SK-N-SH (cell line): ENCODE data around the gene PARD3B. TPM values are rescaled to one million over a fixed set of nuclear protein-coding genes. Genes with fewer than 3 reads are reported as not detected.

ENCODE experiments used
- CTCF ChIA-PET: fragments of 300-600, 350-600 bp; formaldehyde crosslinking; extraction: SDS; loops from one replicate; lab custom pipeline; 2021; lab: Yijun Ruan, JAX
- POLR2A ChIA-PET: fragments of 350-600 bp; sonication (Branson Sonifier 250); formaldehyde crosslinking; extraction: SDS; loops from one replicate; lab custom pipeline; 2020; ENCODE audit warnings: antibody characterized with exemption, inconsistent platforms; lab: Yijun Ruan, JAX
- DNase-seq: peaks from one replicate; pipeline ENCODE4 v3.0.0; 2012
- H2AFZ ChIP-seq: fragments of 200-600 bp; sonication (generic); 2 replicates; pipeline ENCODE4 v1.8.1; 2016; ENCODE audit warnings: antibody characterized with exemption, mild to moderate bottlenecking, low read depth
- H3F3A ChIP-seq: fragments of 200-600 bp; sonication (generic); replicated peaks from 2 replicates; pipeline ENCODE3; 2016; ENCODE audit warnings: antibody characterized with exemption, mild to moderate bottlenecking; ENCODE audit not compliant: insufficient read depth
- H3K27ac ChIP-seq, 2 experiments: fragments of 200-500 bp in 1 of 2; fragments of 200-600 bp in 1 of 2; sonication (Bioruptor generic) in 1 of 2; sonication (generic), shearing (Covaris generic) in 1 of 2; 2 replicates each; pipeline versions ENCODE4 v1.5.1 to v1.6.1; 2014 to 2016; ENCODE audit warnings: low read depth in 2 of 2, inconsistent platforms in 1 of 2, low read length in 1 of 2, mild to moderate bottlenecking in 1 of 2, mixed read lengths in 1 of 2
- H3K27me3 ChIP-seq: fragments of 200-600 bp; sonication (generic), shearing (Covaris generic); 2 replicates; pipeline ENCODE4 v1.6.1; 2016; ENCODE audit warnings: mixed run types; ENCODE audit not compliant: insufficient read depth
- H3K36me3 ChIP-seq, 2 experiments: fragments of 200-500 bp in 1 of 2; fragments of 200-600 bp in 1 of 2; sonication (Bioruptor generic) in 1 of 2; sonication (generic) in 1 of 2; replicated peaks in 1 of 2; 2 replicates each; pipeline versions ENCODE3 to v1.5.1; 2014 to 2016; ENCODE audit warnings: low read length in 1 of 2, mild to moderate bottlenecking in 1 of 2; ENCODE audit not compliant: insufficient read depth in 2 of 2, control insufficient read depth in 1 of 2
- H3K4me1 ChIP-seq, 2 experiments: fragments of 200-500 bp in 1 of 2; fragments of 200-600 bp in 1 of 2; sonication (Bioruptor generic) in 1 of 2; sonication (generic), shearing (Covaris generic) in 1 of 2; 2 replicates each; pipeline versions ENCODE4 v1.5.1 to v1.6.1; 2014 to 2016; ENCODE audit warnings: low read depth in 1 of 2, low read length in 1 of 2, mixed run types in 1 of 2; ENCODE audit not compliant: insufficient read depth in 2 of 2, control insufficient read depth in 1 of 2
- H3K4me2 ChIP-seq: fragments of 200-600 bp; sonication (generic), shearing (Covaris generic); 2 replicates; pipeline ENCODE4 v1.6.1; 2017; ENCODE audit warnings: mixed run types
- H3K4me3 ChIP-seq, 2 experiments: fragments of 200-500 bp in 1 of 2; fragments of 200-600 bp in 1 of 2; sonication (Bioruptor generic) in 1 of 2; sonication (generic), shearing (Covaris generic) in 1 of 2; 2 replicates each; pipeline versions ENCODE4 v1.5.1 to v1.8.1; 2014 to 2016; ENCODE audit warnings: low read depth in 2 of 2, inconsistent platforms in 1 of 2, low read length in 1 of 2, mild to moderate bottlenecking in 1 of 2, mixed read lengths in 1 of 2, moderate library complexity in 1 of 2
- H3K79me2 ChIP-seq: fragments of 200-600 bp; sonication (generic); 2 replicates; pipeline ENCODE4 v1.8.1; 2017; ENCODE audit warnings: mild to moderate bottlenecking; ENCODE audit not compliant: insufficient read depth
- H3K9ac ChIP-seq: fragments of 200-600 bp; sonication (generic); 2 replicates; pipeline ENCODE4 v1.6.1; 2017; ENCODE audit warnings: mixed run types
- H3K9me2 ChIP-seq: fragments of 200-600 bp; sonication (generic); 2 replicates; pipeline ENCODE4 v1.6.1; 2017; ENCODE audit warnings: mixed run types
- H3K9me3 ChIP-seq: fragments of 200-600 bp; sonication (generic); 2 replicates; pipeline ENCODE4 v1.6.1; 2017; ENCODE audit warnings: mixed run types, mild to moderate bottlenecking, moderate library complexity
- H4K20me1 ChIP-seq: fragments of 200-600 bp; sonication (generic); 2 replicates; pipeline ENCODE4 v1.6.1; 2017; ENCODE audit warnings: mild to moderate bottlenecking, mixed run types; ENCODE audit not compliant: insufficient read depth
- EP300 ChIP-seq, 2 experiments: IDR thresholded peaks; 2 replicates each; pipeline versions ENCODE4 v1.4.0 to v1.6.1; 2012; ENCODE audit warnings: borderline replicate concordance in 1 of 2, low read depth in 1 of 2, low read length in 1 of 2
- EZH2phosphoT487 ChIP-seq: fragments of 200-600 bp; sonication (generic); IDR thresholded peaks from 2 replicates; pipeline ENCODE4 v1.6.1; 2017; ENCODE audit warnings: low read depth, mixed run types, mild to moderate bottlenecking, antibody characterized with exemption, moderate library complexity, borderline replicate concordance
- FOSL2 ChIP-seq: IDR thresholded peaks from 2 replicates; pipeline ENCODE4 v1.4.0; 2012; ENCODE audit warnings: low read depth, mild to moderate bottlenecking, moderate library complexity, borderline replicate concordance
- FOXJ3 ChIP-seq: sonication (generic); formaldehyde crosslinking; IDR thresholded peaks from 2 replicates; pipeline ENCODE4 v1.5.1; 2020; ENCODE audit warnings: mild to moderate bottlenecking, missing genetic modification reagents
- GABPA ChIP-seq: IDR thresholded peaks from 2 replicates; pipeline ENCODE4 v1.4.0; 2012; ENCODE audit warnings: low read depth, mild to moderate bottlenecking
- MXI1 ChIP-seq: IDR thresholded peaks from 2 replicates; pipeline ENCODE4 v1.6.1; 2012; ENCODE audit warnings: mild to moderate bottlenecking, low read depth, low read length, improper control_type of control experiment
- NFIC ChIP-seq: IDR thresholded peaks from 2 replicates; pipeline ENCODE4 v1.4.0; 2012; ENCODE audit warnings: borderline replicate concordance
- RAD21 ChIP-seq: IDR thresholded peaks from 2 replicates; pipeline ENCODE4 v1.6.1; 2012; ENCODE audit warnings: mild to moderate bottlenecking, low read length
- RXRA ChIP-seq: IDR thresholded peaks from 2 replicates; pipeline ENCODE4 v1.4.0; 2012; ENCODE audit warnings: low read depth, mild to moderate bottlenecking, borderline replicate concordance
- YY1 ChIP-seq: IDR thresholded peaks from 2 replicates; pipeline ENCODE4 v1.4.0; 2012; ENCODE audit warnings: low read depth, mild to moderate bottlenecking
- WGBS: methylation state at CpG from one replicate; pipeline ENCODE4 v1.1.6; 2017; ENCODE audit warnings: low lambda C conversion rate; 5-methylcytosine and 5-hydroxymethylcytosine counted together
- polyA plus RNA-seq, 3 experiments: library from polyadenylated mRNA; depleted of rRNA; stranded (reverse); fragments of >200 nt; gene quantifications; 2 replicates each; pipeline ENCODE4 v1.2.3, GENCODE V29; 2012
- TF ChIP-seq, protein P1 (sequence below): IDR thresholded peaks from 2 replicates; pipeline ENCODE4 v1.4.0; 2012; ENCODE audit warnings: low read depth, borderline replicate concordance
- TF ChIP-seq, protein P2 (sequence below): IDR thresholded peaks from 2 replicates; pipeline ENCODE4 v1.4.0; 2012; ENCODE audit warnings: low read depth, borderline replicate concordance
- TF ChIP-seq, protein P3 (sequence below): fragments of 200-600 bp; sonication (generic); IDR thresholded peaks from 2 replicates; pipeline ENCODE4 v1.6.1; 2017; ENCODE audit warnings: antibody characterized with exemption, mild to moderate bottlenecking, moderate library complexity

The PARD3B gene
- polyA plus RNA-seq, 1 of the 3 experiments (the other 2 are of a cell fraction): 0.87 TPM

DNA sequence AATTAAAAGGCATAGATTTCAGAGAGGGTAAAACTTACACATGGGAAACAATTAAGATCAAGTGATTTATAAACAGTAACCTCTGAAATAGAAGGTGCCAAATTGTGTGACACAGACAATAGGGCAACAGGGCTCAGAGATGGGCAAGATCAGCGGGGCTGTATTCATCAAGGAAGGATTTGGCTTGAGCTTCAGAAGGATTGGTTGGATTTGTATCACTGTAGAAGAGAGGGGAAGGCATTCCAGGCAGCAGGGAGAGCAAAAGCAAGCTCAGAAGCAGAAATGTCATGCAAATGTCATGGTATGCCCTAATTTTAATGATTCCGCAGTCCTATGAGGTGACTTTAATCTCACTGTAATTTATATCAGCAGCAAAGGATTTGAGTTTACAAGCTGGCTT, 722.0 kb downstream of the PARD3B start:
- no peaks in the 10 kb centered on the region for H3K27me3 ChIP-seq
- no peak overlapping the region for H3K4me3 ChIP-seq
- no peaks in the 10 kb centered on the region for H3K79me2 ChIP-seq
- H3K9me2 ChIP-seq: no peaks in the 10 kb centered on the region
- H4K20me1 ChIP-seq: no peaks in the 10 kb centered on the region
- no peaks in the 10 kb centered on the region for H3K9me3 ChIP-seq
- no peak for DNase-seq
- H3K36me3 ChIP-seq: no peaks in the 10 kb centered on the region
- 95% methylated on average over 2 of the region's 2 CpGs for WGBS
- no peak overlapping the region for H3K9ac ChIP-seq
- H3K4me2 ChIP-seq: no peak overlapping the region
- H2AFZ ChIP-seq: no peak overlapping the region
- H3K4me1 ChIP-seq: no peaks in the 10 kb centered on the region; a peak in 1 of 4 replicates
- no peaks in the 10 kb centered on the region for H3F3A ChIP-seq
- ChIA-PET CTCF (no interaction called here), POLR2A (no interaction called here)
- TF ChIP-seq FOXJ3 (CRISPR knock-in tag): no peak
- H3K27ac ChIP-seq: no peak overlapping the region

GRCh38 chr2:205270689-205271088, 725.4 kb downstream of the PARD3B start:
- H3F3A ChIP-seq: no peaks in the 10 kb centered on the region
- ChIA-PET POLR2A (no interaction called here), CTCF (interaction anchor here (0.9 to 1.3 kb wide), 2 partner anchors 16 to 406 kb away, joined by 3 read pairs; no protein-coding TSS in a partner anchor)
- no peak overlapping the region for H2AFZ ChIP-seq
- H3K4me3 ChIP-seq: no peak overlapping the region
- no peaks in the 10 kb centered on the region for H3K9me2 ChIP-seq
- H3K4me2 ChIP-seq: no peak overlapping the region
- TF ChIP-seq, protein P1, sequence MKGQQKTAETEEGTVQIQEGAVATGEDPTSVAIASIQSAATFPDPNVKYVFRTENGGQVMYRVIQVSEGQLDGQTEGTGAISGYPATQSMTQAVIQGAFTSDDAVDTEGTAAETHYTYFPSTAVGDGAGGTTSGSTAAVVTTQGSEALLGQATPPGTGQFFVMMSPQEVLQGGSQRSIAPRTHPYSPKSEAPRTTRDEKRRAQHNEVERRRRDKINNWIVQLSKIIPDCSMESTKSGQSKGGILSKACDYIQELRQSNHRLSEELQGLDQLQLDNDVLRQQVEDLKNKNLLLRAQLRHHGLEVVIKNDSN: no peak
- peak; percentile 31; the same call in 1 of the 2 replicates for TF ChIP-seq NFIC
- H3K9ac ChIP-seq: no peak overlapping the region
- H3K36me3 ChIP-seq: no peaks in the 10 kb centered on the region
- no peaks in the 10 kb centered on the region for H3K79me2 ChIP-seq
- DNase-seq: no peak
- H3K9me3 ChIP-seq: no peaks in the 10 kb centered on the region
- H3K4me1 ChIP-seq: peaks cover 0 to 2% of the 10 kb centered on the region in 2 experiments; a peak in 2 of 4 replicates
- H4K20me1 ChIP-seq: no peaks in the 10 kb centered on the region
- no peaks in the 10 kb centered on the region for H3K27me3 ChIP-seq
- H3K27ac ChIP-seq: no peak overlapping the region
- WGBS: 79% methylated on average over 4 of the region's 4 CpGs

DNA sequence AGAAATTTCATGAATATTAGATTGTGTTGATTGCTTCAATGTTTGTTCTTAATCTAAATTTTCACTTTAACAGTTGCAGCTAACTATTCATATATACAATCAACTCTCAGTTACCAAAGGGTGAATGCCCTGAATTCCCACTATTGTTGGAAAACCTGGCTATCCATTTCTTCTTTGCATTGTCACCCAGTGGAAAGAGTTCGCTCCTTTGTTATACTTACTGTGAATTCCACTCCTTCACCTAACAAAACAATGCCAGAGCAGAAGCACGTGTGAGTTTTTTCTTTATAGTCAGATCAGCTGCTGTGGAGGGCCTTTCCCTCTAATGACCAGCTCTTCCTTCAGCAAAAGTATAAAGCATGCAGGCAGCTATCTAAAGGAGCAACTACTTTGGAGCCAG, 727.9 kb downstream of the PARD3B start:
- Histone ChIP-seq H3K79me2 (no peaks in the 10 kb centered on the region), H3K4me1 (peaks cover 0 to 2% of the 10 kb centered on the region in 2 experiments; a peak in 1 of 4 replicates), H3K27ac (no peak overlapping the region), H3K9ac (no peak overlapping the region), H3K36me3 (no peaks in the 10 kb centered on the region), H2AFZ (no peak overlapping the region), H3K9me3 (no peaks in the 10 kb centered on the region), H3K9me2 (no peaks in the 10 kb centered on the region), H3F3A (no peaks in the 10 kb centered on the region), H3K4me3 (no peak overlapping the region), H3K4me2 (no peak overlapping the region), H3K27me3 (no peaks in the 10 kb centered on the region), H4K20me1 (no peaks in the 10 kb centered on the region)
- ChIA-PET POLR2A (no interaction called here), CTCF (interaction anchor here (1.4 to 1.8 kb wide), 3 partner anchors 16 to 220 kb away, joined by 3 to 4 read pairs (median 4); no protein-coding TSS in a partner anchor)
- WGBS: 90% methylated on average over 2 of the region's 2 CpGs
- TF ChIP-seq YY1 (no peak), GABPA (no peak), NFIC (no peak), EP300 (IDR thresholded peaks at IDR 0.05; ENCODE audit: borderline replicate concordance in 1 of 2, low read depth in 1 of 2, low read length in 1 of 2) (no peak), EZH2phosphoT487 (no peak), FOSL2 (no peak), RXRA (no peak), RAD21 (no peak), MXI1 (no peak)
- TF ChIP-seq, protein P2, sequence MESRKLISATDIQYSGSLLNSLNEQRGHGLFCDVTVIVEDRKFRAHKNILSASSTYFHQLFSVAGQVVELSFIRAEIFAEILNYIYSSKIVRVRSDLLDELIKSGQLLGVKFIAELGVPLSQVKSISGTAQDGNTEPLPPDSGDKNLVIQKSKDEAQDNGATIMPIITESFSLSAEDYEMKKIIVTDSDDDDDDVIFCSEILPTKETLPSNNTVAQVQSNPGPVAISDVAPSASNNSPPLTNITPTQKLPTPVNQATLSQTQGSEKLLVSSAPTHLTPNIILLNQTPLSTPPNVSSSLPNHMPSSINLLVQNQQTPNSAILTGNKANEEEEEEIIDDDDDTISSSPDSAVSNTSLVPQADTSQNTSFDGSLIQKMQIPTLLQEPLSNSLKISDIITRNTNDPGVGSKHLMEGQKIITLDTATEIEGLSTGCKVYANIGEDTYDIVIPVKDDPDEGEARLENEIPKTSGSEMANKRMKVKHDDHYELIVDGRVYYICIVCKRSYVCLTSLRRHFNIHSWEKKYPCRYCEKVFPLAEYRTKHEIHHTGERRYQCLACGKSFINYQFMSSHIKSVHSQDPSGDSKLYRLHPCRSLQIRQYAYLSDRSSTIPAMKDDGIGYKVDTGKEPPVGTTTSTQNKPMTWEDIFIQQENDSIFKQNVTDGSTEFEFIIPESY: no peak
- TF ChIP-seq, protein P3, sequence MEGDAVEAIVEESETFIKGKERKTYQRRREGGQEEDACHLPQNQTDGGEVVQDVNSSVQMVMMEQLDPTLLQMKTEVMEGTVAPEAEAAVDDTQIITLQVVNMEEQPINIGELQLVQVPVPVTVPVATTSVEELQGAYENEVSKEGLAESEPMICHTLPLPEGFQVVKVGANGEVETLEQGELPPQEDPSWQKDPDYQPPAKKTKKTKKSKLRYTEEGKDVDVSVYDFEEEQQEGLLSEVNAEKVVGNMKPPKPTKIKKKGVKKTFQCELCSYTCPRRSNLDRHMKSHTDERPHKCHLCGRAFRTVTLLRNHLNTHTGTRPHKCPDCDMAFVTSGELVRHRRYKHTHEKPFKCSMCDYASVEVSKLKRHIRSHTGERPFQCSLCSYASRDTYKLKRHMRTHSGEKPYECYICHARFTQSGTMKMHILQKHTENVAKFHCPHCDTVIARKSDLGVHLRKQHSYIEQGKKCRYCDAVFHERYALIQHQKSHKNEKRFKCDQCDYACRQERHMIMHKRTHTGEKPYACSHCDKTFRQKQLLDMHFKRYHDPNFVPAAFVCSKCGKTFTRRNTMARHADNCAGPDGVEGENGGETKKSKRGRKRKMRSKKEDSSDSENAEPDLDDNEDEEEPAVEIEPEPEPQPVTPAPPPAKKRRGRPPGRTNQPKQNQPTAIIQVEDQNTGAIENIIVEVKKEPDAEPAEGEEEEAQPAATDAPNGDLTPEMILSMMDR: no peak
- DNase-seq: no peak
